GM21786 (cell line): ENCODE results near the gene KCTD10.
"Not testable (repeated sequence)": the region's sequence is repeated elsewhere in the genome, so short reads cannot be mapped to it uniquely, and the experiment has no call there.

Experiments used
- ATAC-seq: cut with Tn5 transposase; IDR thresholded peaks from one replicate; pipeline ENCODE4 v1.9.1; 2021; ENCODE audit not compliant: unreplicated experiment

KCTD10 gene

DNA sequence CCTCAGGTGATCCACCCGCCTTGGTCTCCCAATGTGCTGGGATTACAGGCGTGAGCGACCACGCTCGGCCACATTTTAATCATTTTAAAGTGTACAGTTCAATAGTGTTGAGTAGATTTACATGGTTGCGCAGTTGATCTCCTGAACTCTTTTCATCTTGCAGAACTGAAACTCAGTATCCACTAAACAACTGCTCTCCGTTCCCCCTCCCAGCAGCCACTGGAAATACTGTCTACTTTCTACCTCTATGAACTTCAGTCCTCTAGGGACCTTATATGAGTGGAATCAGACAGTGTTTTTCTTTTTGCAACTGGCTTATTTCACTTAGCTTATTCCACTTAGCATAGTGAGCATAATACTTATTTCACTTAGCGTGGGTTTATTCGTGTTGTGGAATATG is 53.7 kb downstream of the KCTD10 start:
- ATAC-seq = no peak

DNA sequence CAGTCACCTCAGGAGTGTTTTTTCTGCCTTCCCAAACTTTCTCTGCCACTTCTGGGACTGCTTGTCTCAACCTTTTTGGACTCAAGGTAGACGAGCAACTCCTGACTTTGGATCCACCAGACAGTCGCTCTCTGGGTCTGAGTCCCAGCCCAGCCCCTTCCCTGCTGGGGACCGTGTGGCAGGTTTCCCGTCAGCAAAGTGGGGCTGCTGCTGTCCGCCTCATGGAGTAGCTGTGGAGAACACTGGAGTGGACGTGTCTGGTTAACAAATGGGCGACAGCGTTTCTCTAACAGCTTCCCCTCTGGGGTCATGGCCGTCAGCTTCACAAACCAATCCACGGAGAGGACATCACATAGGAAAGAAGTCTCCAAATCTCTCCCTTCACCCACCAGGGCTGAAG is 54.8 kb downstream of the KCTD10 start:
- ATAC-seq = no peak

GRCh38 chr12:109421355-109422087 is 55.6 kb downstream of the KCTD10 start:
- no peak for ATAC-seq

GRCh38 chr12:109418848-109419480 is 58.1 kb downstream of the KCTD10 start:
- ATAC-seq = no peak

GRCh38 chr12:109406147-109406546 is 71.0 kb downstream of the KCTD10 start:
- ATAC-seq = not testable (repeated sequence)

DNA sequence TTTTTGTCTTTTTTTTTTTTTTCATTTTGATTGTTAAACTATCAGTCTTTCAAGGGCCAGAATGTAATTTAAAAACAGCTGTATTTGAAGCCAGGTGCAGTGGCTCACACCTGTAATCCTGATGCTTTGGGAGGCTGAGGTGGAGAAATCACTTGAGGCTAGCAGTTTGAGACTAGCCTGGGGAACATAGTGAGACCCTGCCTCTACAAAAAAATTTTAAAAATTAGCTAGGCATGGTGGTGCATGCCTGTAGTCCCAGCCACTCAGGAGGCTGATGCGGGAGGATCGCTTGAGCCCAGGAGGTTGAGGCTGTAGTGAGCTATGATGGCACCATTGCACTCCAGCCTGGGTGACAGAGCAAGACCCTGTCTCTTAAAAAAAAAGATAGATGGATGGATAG is 72.3 kb downstream of the KCTD10 start:
- ATAC-seq = not testable (repeated sequence)
